Head of caudate nucleus (tissue), 42 donors: ENCODE data around the gene NEU2.

Experiments
- DNase-seq, 42 donors: peaks; one replicate each; pipeline versions ENCODE4 v3.0.0 to v3.0.0-alpha.2; 2020 to 2021; ENCODE audit warnings: mixed read lengths in 7 of 42
- intact Hi-C: fragments of 100-400 bp; cut with DNase I; formaldehyde crosslinking; loops from one replicate; pipeline ENCODE4 v1.15.0; 2022

Gene NEU2

GRCh38 chr2:233082931-233083755 is 50.7 kb downstream of the NEU2 start:
- peak in 8 of 42 donors; percentile 13 to 43 (median 30) for DNase-seq
- intact Hi-C loops, result no loop called here

GRCh38 chr2:233083782-233084181 is 51.3 kb downstream of the NEU2 start:
- intact Hi-C loops, result no loop called here
- DNase-seq, result peak in 1 of 42 donors; percentile 10

- intact Hi-C loops, result no loop called here
- peak in 26 of 42 donors; percentile 24 to 69 (median 44) for DNase-seq
Observed at GRCh38 chr2:233084488-233084887, 52.0 kb downstream of the NEU2 start.
